ENCODE data around the gene NFIX. TPM values are rescaled to one million over a fixed set of nuclear protein-coding genes. Genes with fewer than 3 reads are reported as not detected.

Gene NFIX
- total RNA-seq, 1 donor from 2014 or later = 8.4 TPM

DNA sequence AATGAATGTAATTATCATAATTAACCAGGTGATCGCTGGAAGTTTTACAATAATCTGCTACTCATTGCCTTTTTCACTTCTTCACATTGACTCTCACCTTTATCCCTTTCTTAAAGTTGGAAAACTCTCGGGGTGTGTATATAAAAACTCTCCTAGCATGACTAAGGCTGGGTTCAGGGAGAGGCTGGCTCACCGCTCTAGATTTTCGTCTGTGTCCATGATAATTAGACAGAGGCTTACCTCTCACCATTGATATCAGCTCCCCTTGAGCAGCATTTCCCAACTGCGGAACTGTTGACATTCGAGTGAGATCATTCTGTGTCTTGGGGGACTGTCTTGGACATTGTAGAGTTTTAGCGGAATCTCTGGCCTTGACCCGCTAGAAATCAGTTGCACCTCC lies 39.4 kb downstream of the NFIX start:
- no peak overlapping the region for H3K4me3 Mint-ChIP-seq (ENCODE audit: unreplicated experiment)
- peaks cover 30% of the 10 kb centered on the region for H3K4me1 Mint-ChIP-seq (ENCODE audit: low read depth, unreplicated experiment)
- no peak overlapping the region for H3K4me3 ChIP-seq (ENCODE audit: insufficient read depth, low read depth, low read length)
- H3K27ac Mint-ChIP-seq (ENCODE audit: unreplicated experiment) = no peak overlapping the region
- no peaks in the 10 kb centered on the region for H3K9me3 ChIP-seq (ENCODE audit: insufficient read depth, low read depth, low read length)
- H3K27ac ChIP-seq (ENCODE audit: low read depth, low read length) = peak overlapping the region; percentile 11
- DNase-seq (ENCODE audit: low read depth) = no peak
- peaks cover 64% of the 10 kb centered on the region for H3K27me3 Mint-ChIP-seq (ENCODE audit: low read depth, unreplicated experiment)
- peaks cover 42% of the 10 kb centered on the region for H4K20me1 ChIP-seq (ENCODE audit: insufficient read depth, low read length)
- H3K79me2 ChIP-seq (ENCODE audit: insufficient read depth, low read length) = peaks cover 98% of the 10 kb centered on the region
- no peak for FAIRE-seq
- peaks cover 63% of the 10 kb centered on the region for H3K4me1 ChIP-seq (ENCODE audit: insufficient read depth, low read length)
- peaks cover 2% of the 10 kb centered on the region for H3K9me3 Mint-ChIP-seq (ENCODE audit: unreplicated experiment)
- H3K27me3 ChIP-seq (ENCODE audit: insufficient read depth, low read length) = no peaks in the 10 kb centered on the region
- peaks cover 4% of the 10 kb centered on the region for H3K36me3 Mint-ChIP-seq (ENCODE audit: low read depth, unreplicated experiment)
- no peak overlapping the region for H2AFZ ChIP-seq (ENCODE audit: low read depth, low read length)
- H3K9ac ChIP-seq (ENCODE audit: low read length) = no peak overlapping the region
- H3K36me3 ChIP-seq (ENCODE audit: insufficient read depth, low read length) = no peaks in the 10 kb centered on the region
- no peak for TF ChIP-seq EZH2 (IDR thresholded peaks at IDR 0.05; ENCODE audit: insufficient read depth, low read length)
- TF ChIP-seq, protein P1, sequence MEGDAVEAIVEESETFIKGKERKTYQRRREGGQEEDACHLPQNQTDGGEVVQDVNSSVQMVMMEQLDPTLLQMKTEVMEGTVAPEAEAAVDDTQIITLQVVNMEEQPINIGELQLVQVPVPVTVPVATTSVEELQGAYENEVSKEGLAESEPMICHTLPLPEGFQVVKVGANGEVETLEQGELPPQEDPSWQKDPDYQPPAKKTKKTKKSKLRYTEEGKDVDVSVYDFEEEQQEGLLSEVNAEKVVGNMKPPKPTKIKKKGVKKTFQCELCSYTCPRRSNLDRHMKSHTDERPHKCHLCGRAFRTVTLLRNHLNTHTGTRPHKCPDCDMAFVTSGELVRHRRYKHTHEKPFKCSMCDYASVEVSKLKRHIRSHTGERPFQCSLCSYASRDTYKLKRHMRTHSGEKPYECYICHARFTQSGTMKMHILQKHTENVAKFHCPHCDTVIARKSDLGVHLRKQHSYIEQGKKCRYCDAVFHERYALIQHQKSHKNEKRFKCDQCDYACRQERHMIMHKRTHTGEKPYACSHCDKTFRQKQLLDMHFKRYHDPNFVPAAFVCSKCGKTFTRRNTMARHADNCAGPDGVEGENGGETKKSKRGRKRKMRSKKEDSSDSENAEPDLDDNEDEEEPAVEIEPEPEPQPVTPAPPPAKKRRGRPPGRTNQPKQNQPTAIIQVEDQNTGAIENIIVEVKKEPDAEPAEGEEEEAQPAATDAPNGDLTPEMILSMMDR (IDR thresholded peaks at IDR 0.05; ENCODE audit: insufficient read depth, low read depth, low read length) = no peak
- H3K4me2 ChIP-seq (ENCODE audit: low read length) = peak overlapping the region; percentile 7

DNA sequence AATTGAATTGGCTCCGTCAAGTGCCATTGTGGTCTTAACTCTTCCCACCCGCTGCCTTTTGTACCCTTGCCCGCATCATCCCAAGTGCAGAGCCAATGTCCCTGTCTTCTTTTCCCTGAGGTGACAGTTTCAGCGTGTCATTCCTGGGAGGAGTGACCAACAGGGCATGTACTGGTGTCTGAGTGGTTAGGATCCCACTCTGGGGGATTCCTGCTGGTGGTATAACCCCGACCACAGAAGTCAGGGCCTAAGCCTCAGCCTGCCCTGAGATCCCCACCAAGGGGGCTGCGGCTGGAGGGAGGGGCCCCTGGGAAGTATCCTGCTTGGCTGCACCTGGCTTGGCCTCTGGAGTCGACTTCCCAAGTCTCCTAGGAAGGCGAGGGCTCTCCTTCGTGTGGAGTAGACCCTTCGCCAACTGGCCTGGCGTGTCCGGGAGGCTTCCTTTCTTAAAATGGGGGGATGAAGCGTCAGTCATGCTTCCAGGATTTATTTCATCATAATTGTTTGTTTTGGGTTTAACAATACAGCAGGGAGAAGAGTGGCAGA lies 40.6 kb downstream of the NFIX start:
- H3K4me1 ChIP-seq (ENCODE audit: insufficient read depth, low read length) = peaks cover 63% of the 10 kb centered on the region
- peak overlapping the region; percentile 66 for H3K4me2 ChIP-seq (ENCODE audit: low read length)
- H3K27me3 Mint-ChIP-seq (ENCODE audit: low read depth, unreplicated experiment) = peaks cover 64% of the 10 kb centered on the region
- H3K36me3 Mint-ChIP-seq (ENCODE audit: low read depth, unreplicated experiment) = peaks cover 3% of the 10 kb centered on the region
- no peak overlapping the region for H3K4me3 Mint-ChIP-seq (ENCODE audit: unreplicated experiment)
- no peak overlapping the region for H3K27ac Mint-ChIP-seq (ENCODE audit: unreplicated experiment)
- H3K9me3 Mint-ChIP-seq (ENCODE audit: unreplicated experiment) = peaks cover 5% of the 10 kb centered on the region
- no peak for FAIRE-seq
- H4K20me1 ChIP-seq (ENCODE audit: insufficient read depth, low read length) = peaks cover 32% of the 10 kb centered on the region
- no peaks in the 10 kb centered on the region for H3K36me3 ChIP-seq (ENCODE audit: insufficient read depth, low read length)
- H3K9me3 ChIP-seq (ENCODE audit: insufficient read depth, low read depth, low read length) = no peaks in the 10 kb centered on the region
- H3K79me2 ChIP-seq (ENCODE audit: insufficient read depth, low read length) = peaks cover 98% of the 10 kb centered on the region
- no peaks in the 10 kb centered on the region for H3K27me3 ChIP-seq (ENCODE audit: insufficient read depth, low read length)
- no peak overlapping the region for H2AFZ ChIP-seq (ENCODE audit: low read depth, low read length)
- H3K9ac ChIP-seq (ENCODE audit: low read length) = peak overlapping the region; percentile 11
- DNase-seq (ENCODE audit: low read depth) = no peak
- no peak for TF ChIP-seq EZH2 (IDR thresholded peaks at IDR 0.05; ENCODE audit: insufficient read depth, low read length)
- TF ChIP-seq, protein P1 (IDR thresholded peaks at IDR 0.05; ENCODE audit: insufficient read depth, low read depth, low read length) = no peak
- H3K27ac ChIP-seq (ENCODE audit: low read depth, low read length) = peak overlapping the region; percentile 87
- peaks cover 33% of the 10 kb centered on the region for H3K4me1 Mint-ChIP-seq (ENCODE audit: low read depth, unreplicated experiment)
- H3K4me3 ChIP-seq (ENCODE audit: insufficient read depth, low read depth, low read length) = no peak overlapping the region

DNA sequence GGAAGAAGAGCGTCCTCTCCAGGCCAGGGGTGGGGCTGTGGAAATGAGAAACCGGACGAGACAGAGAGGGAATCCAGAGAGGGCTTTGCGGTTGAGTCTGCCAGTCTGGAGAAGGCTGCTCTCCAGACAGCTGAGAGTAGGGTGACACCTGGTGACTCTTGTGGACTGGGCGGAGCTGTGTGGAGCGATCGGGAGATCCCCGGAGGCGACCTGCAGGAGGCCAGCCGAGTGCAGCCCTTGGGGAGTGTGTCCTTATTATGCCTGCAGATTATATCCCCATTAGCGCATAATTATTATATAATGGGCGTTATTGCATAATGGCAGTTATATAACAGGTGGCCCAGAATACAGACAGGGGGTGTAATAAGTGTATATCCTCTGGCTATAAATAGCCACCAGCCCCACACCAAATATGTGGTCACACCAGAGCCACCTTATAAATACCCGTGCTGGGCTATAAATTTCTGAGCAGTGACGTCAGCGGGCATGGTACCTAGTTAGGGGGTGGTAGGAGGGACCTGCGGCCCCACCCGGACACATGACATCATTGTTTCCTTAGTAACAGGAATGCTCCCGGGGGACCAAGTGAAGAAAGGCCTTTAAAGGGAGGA lies 41.2 kb downstream of the NFIX start:
- peaks cover 5% of the 10 kb centered on the region for H3K9me3 Mint-ChIP-seq (ENCODE audit: unreplicated experiment)
- no peak overlapping the region for H3K4me3 ChIP-seq (ENCODE audit: insufficient read depth, low read depth, low read length)
- no peaks in the 10 kb centered on the region for H3K36me3 ChIP-seq (ENCODE audit: insufficient read depth, low read length)
- no peak overlapping the region for H2AFZ ChIP-seq (ENCODE audit: low read depth, low read length)
- DNase-seq (ENCODE audit: low read depth) (peak; percentile 80), FAIRE-seq (no peak)
- peaks cover 59% of the 10 kb centered on the region for H3K4me1 ChIP-seq (ENCODE audit: insufficient read depth, low read length)
- H3K4me1 Mint-ChIP-seq (ENCODE audit: low read depth, unreplicated experiment) = peaks cover 33% of the 10 kb centered on the region
- peaks cover 26% of the 10 kb centered on the region for H4K20me1 ChIP-seq (ENCODE audit: insufficient read depth, low read length)
- peaks cover 3% of the 10 kb centered on the region for H3K36me3 Mint-ChIP-seq (ENCODE audit: low read depth, unreplicated experiment)
- TF ChIP-seq, protein P1 (IDR thresholded peaks at IDR 0.05; ENCODE audit: insufficient read depth, low read depth, low read length) = no peak
- no peak for TF ChIP-seq EZH2 (IDR thresholded peaks at IDR 0.05; ENCODE audit: insufficient read depth, low read length)
- H3K9ac ChIP-seq (ENCODE audit: low read length) = peak overlapping the region; percentile 59
- peaks cover 60% of the 10 kb centered on the region for H3K27me3 Mint-ChIP-seq (ENCODE audit: low read depth, unreplicated experiment)
- no peaks in the 10 kb centered on the region for H3K27me3 ChIP-seq (ENCODE audit: insufficient read depth, low read length)
- H3K9me3 ChIP-seq (ENCODE audit: insufficient read depth, low read depth, low read length) = no peaks in the 10 kb centered on the region
- no peak overlapping the region for H3K4me3 Mint-ChIP-seq (ENCODE audit: unreplicated experiment)
- peaks cover 97% of the 10 kb centered on the region for H3K79me2 ChIP-seq (ENCODE audit: insufficient read depth, low read length)
- H3K4me2 ChIP-seq (ENCODE audit: low read length) = peak overlapping the region; percentile 66
- H3K27ac ChIP-seq (ENCODE audit: low read depth, low read length) = peak overlapping the region; percentile 87
- H3K27ac Mint-ChIP-seq (ENCODE audit: unreplicated experiment) = peak overlapping the region; percentile 53

Measured in astrocyte (in vitro differentiated cells and primary cell).